Stimulated activated CD8-positive, alpha-beta memory T cell treated with anti-CD3 and anti-CD28 coated beads, Interleukin-7, amount 100 ng/mL, for 24 hours (primary cell): ENCODE results near the gene VEGFA.

ENCODE experiments used
- DNase-seq: peaks from one replicate; pipeline ENCODE4 v3.0.0-alpha.2; 2020; ENCODE audit warnings: low read depth

Gene VEGFA

GRCh38 chr6:43738877-43739641 lies 31.0 kb upstream of the VEGFA start:
- DNase-seq: no peak

- DNase-seq: no peak
These were observed 30.3 kb upstream of the VEGFA start for GRCh38 chr6:43739642-43740091.

GRCh38 chr6:43740321-43740960 lies 29.6 kb upstream of the VEGFA start:
- DNase-seq: no peak

- DNase-seq: no peak
These were observed 28.8 kb upstream of the VEGFA start for GRCh38 chr6:43740961-43741764.

- no peak for DNase-seq
These were observed 28.2 kb upstream of the VEGFA start for GRCh38 chr6:43741829-43742228.

GRCh38 chr6:43742285-43742684 lies 27.7 kb upstream of the VEGFA start:
- no peak for DNase-seq

- no peak for DNase-seq
These were observed 26.9 kb upstream of the VEGFA start for GRCh38 chr6:43742931-43743632.

- DNase-seq: no peak
These were observed 26.2 kb upstream of the VEGFA start for GRCh38 chr6:43743682-43744381.

- DNase-seq: no peak
These were observed 25.5 kb upstream of the VEGFA start for GRCh38 chr6:43744491-43744890.

- no peak for DNase-seq
These were observed 24.9 kb upstream of the VEGFA start for GRCh38 chr6:43744931-43745727.

GRCh38 chr6:43746071-43746470 lies 23.9 kb upstream of the VEGFA start:
- DNase-seq: no peak

GRCh38 chr6:43746613-43747102 lies 23.4 kb upstream of the VEGFA start:
- DNase-seq: no peak

- DNase-seq: no peak
These were observed 22.2 kb upstream of the VEGFA start for GRCh38 chr6:43747784-43748183.

GRCh38 chr6:43748765-43749164 lies 21.2 kb upstream of the VEGFA start:
- DNase-seq: no peak

- no peak for DNase-seq
These were observed 20.6 kb upstream of the VEGFA start for GRCh38 chr6:43749461-43749860.

- DNase-seq: no peak
These were observed 19.4 kb upstream of the VEGFA start for GRCh38 chr6:43750622-43751021.

GRCh38 chr6:43753570-43754183 lies 16.3 kb upstream of the VEGFA start:
- DNase-seq: no peak

GRCh38 chr6:43757966-43758616 lies 11.9 kb upstream of the VEGFA start:
- DNase-seq: no peak

- no peak for DNase-seq
These were observed 11.4 kb upstream of the VEGFA start for GRCh38 chr6:43758617-43759050.
